NCI-H82 treated with DMSO at 0.1 percent for 48 hours (cell line): ENCODE data around the gene MPHOSPH8.
A peak's percentile ranks its signal among the peaks of the same experiment; 100 is the strongest.

Experiments
- DNase-seq: peaks from one replicate; lab custom pipeline; 2025; ENCODE audit not compliant: unreplicated experiment; lab: John Stamatoyannopoulos, UW

MPHOSPH8 gene, protein sequence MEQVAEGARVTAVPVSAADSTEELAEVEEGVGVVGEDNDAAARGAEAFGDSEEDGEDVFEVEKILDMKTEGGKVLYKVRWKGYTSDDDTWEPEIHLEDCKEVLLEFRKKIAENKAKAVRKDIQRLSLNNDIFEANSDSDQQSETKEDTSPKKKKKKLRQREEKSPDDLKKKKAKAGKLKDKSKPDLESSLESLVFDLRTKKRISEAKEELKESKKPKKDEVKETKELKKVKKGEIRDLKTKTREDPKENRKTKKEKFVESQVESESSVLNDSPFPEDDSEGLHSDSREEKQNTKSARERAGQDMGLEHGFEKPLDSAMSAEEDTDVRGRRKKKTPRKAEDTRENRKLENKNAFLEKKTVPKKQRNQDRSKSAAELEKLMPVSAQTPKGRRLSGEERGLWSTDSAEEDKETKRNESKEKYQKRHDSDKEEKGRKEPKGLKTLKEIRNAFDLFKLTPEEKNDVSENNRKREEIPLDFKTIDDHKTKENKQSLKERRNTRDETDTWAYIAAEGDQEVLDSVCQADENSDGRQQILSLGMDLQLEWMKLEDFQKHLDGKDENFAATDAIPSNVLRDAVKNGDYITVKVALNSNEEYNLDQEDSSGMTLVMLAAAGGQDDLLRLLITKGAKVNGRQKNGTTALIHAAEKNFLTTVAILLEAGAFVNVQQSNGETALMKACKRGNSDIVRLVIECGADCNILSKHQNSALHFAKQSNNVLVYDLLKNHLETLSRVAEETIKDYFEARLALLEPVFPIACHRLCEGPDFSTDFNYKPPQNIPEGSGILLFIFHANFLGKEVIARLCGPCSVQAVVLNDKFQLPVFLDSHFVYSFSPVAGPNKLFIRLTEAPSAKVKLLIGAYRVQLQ

DNA sequence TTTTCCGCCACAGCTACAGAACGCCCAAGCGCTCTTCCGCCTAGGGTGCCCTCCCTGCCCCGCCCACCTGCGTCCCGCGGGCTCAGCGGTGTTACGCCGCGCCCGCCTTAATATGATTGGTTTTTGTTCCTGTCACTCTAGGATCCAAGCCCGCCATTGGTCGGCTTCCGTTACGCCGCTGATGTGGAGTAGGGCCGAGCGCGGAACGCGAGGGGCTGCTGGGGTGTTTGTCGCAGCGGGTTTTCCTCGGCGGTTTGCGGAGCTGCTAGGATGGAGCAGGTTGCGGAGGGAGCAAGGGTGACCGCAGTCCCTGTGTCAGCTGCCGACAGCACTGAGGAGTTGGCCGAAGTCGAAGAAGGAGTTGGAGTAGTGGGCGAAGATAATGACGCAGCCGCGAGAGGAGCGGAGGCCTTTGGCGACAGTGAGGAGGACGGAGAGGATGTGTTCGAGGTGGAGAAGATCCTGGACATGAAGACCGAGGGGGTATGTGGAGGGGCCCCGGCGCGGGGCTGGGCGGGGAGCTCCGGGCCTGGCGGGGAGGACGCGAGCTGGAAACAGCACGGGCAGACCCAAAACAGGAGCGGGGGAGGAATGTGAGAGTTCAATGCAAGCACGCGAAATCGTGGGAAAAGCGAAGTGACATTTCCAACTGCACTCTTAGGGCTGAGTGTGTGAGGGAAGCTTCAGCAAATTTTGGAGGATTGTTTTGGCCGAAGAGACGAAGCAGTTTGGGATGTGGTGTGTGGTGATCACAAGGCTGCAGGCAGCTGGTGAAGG is at the start of gene MPHOSPH8:
Gene MPHOSPH8 (plus strand): TSS at position 181 of the 777 bp plus-strand sequence. CDS start 90 bp downstream, at position 271.
- DNase-seq: peak; percentile 96

DNA sequence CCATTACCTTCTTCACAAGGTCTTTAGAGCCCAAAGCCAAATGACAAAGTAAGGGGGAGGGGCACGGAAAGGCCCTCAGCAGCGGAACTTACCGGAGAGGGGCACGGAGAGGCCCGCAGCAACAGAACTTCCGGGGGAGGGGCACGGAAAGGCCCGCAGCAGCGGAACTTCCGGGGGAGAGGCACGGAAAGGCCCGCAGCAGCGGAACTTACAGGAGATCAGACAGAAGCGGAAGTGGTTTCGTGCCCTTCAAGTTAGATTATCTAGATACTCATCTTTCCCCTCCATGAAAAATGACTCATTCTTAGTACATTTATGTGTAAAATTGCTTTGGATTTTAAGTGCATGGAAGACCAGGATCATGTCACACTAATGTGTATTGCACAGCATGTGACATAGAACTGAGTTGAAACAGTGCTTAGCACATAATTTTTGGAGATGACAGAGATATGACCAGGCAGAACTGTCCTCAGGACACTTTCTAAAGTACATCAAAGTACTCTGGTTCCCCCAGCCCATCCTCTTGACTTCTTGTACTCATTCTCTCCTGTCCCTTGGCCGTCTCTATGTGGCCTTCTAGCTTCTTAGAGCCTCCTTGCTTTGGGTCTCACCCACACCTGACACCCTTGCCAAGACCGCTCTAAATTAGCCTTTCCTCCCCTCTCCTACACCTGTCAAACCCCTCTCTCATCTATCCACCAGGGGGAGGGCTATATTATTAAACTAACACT is 46.4 kb upstream of the MPHOSPH8 start:
- peak; percentile 58 for DNase-seq

DNA sequence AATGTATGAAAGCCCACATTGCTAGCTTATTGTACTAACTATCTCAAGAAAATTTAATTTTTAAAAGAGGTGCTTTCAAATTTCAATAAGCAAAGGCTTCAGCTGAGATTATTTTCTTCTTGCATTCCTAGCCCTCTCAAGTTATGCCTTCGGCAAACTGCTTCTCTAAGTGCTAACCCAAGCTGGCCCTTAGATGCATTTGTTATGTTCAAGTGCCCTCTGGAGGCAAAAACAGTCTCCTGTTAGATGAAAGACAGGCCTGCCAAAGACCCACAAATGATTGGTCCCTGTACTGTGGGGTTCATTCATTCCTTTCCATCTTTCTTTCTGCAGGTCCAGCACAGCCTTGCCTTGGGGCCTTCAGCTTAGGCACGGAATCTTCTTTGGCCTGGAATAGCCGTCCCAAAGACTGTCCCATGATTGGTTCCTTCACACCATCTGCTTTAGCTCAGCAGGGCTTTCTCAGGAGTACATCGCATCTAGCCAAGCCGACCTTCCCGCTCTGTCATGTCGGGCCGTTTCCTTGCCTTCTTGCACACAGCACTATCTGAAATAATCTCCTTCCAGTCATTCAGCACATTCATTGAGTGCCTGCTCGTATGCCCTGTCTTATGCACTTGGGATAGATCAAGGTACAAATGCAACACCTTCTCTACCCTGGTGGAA is 45.7 kb upstream of the MPHOSPH8 start:
- no peak for DNase-seq

DNA sequence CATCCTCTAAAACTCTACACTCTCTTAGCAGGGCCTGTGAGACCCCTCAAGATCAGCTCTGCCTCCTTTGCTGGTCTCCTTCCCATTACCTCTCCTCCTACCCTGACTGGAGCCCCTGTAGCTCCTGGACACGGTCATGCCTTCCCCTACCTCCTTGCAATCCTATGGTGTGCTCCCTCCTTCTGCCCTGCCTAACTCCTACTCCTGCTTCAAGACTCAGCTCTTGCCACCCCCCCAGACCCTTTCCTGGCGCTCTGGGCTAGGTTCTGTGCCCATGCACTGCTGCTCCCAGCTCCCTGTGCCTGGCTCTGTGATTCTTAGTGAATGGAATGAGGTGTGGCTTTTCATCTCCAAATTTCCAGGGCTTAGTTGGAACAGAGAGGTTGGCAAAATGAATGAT is 44.1 kb upstream of the MPHOSPH8 start:
- DNase-seq: no peak

DNA sequence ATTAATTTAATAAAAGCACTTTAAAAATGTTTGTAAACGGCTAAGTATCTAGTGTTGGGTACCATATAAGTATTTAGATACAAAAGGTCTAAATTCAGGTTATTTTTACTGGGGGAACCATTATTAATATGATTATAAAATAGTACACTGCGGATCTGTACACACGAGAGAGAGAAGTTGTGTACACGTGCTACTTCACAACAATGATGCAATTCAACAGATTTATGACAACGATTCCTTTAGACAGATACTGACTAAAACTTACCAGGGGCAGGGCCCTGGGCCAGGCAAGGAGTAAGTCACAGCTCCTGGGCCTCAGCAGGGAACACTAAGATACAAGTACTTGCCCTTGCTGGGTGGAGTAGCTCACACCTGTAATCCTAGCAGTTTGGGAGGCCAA is 43.0 kb upstream of the MPHOSPH8 start:
- DNase-seq: no peak

DNA sequence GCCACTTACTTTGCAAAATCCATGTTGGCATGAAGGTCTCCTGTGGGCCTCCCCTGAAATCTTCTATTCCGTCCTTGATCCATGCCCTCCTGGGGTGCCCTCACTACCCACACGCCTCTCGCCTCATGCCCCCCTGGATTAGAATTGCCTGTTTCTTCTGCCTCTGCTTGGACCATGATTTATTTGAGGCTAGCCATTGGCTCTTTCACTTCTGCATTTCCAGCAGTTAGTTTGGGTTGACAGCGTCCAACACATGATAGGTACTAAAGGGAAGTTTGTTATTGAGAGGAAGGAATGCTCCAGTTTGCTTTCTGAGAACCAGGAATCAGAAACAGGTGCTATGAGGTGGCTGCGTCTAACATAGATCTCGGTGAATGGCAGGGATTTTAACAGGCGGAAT is 41.6 kb upstream of the MPHOSPH8 start:
- DNase-seq: no peak

DNA sequence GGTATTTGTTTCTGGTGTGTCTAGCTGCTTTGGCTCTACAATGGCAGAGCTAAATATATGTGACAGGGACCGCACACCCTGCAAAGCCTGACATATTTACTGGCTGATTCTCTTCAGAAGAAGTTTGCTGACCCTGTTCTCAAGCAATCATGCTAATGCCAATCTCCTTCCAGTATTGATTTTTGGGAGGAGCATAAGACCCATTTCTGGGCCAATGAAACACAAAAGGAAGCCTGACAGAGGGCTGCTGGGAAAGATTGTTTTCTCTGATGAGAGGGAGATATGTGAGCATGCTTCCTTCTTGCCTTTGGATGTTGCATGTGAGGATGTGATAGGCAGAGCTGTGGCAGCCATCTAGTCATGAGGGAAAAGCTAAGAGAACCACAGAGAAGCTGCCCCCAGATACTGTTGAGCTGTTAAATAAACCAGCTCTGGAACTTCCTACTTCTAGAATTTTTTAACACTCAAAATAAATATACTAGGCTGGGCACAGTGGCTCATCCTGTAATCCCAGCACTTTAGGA is 40.7 kb upstream of the MPHOSPH8 start:
- DNase-seq: no peak

DNA sequence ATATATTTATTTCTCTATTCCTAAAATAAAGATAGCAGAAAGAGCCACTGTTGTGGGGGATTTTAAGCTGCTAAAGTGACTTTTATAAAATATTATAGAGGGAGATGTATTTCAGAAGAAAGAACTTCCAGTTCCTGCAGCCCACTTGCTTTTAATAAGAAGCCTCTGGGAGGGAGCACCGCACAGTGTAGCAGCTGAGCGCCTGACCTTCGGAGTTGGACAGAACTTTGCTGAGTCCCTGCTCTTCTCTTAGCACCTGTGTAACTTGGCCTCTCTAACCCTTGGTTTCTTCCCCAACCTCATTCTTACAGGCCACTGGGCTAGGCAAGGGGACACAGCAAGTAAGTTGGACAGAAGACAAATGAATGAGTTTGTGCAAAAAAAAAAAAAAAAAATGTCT is 37.4 kb upstream of the MPHOSPH8 start:
- no peak for DNase-seq

DNA sequence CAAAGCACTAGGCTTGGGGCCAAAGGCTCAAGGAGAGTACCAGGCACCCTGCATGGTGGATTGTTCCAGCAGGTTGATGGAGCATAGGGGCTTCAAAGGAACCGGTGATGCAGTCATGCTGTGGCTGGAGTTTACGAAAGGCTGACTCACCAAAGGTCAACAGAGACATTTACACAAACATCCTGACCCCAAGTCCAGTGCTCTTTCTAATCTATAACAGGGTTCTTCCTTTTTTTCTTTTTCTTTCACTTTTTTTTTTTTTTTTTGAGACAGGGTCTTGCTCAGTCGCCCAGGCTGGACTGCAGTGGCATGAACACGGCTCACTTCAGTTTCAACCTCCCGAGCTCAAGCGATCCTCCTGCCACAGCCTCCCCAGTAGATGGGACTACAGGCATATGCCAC is 36.5 kb upstream of the MPHOSPH8 start:
- DNase-seq: no peak

DNA sequence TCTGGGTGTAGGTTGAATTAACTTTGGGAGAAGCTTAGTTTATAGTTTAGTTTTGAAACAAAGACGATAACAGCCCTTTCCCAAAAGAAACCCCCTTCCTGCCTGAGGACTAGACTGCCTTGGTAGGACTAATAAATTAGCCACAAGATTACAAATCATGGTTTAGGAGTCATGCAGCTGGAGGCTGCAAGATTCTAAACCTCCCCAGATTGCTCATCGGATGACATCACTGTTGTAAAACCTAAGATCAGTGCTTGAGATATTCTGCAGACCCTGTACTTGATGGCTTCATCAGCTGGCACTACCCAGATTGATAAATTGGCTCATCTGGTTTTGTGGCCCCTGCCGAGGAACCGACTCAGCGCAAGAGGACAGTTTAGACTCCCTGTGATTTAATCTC is 35.9 kb upstream of the MPHOSPH8 start:
- DNase-seq: no peak

DNA sequence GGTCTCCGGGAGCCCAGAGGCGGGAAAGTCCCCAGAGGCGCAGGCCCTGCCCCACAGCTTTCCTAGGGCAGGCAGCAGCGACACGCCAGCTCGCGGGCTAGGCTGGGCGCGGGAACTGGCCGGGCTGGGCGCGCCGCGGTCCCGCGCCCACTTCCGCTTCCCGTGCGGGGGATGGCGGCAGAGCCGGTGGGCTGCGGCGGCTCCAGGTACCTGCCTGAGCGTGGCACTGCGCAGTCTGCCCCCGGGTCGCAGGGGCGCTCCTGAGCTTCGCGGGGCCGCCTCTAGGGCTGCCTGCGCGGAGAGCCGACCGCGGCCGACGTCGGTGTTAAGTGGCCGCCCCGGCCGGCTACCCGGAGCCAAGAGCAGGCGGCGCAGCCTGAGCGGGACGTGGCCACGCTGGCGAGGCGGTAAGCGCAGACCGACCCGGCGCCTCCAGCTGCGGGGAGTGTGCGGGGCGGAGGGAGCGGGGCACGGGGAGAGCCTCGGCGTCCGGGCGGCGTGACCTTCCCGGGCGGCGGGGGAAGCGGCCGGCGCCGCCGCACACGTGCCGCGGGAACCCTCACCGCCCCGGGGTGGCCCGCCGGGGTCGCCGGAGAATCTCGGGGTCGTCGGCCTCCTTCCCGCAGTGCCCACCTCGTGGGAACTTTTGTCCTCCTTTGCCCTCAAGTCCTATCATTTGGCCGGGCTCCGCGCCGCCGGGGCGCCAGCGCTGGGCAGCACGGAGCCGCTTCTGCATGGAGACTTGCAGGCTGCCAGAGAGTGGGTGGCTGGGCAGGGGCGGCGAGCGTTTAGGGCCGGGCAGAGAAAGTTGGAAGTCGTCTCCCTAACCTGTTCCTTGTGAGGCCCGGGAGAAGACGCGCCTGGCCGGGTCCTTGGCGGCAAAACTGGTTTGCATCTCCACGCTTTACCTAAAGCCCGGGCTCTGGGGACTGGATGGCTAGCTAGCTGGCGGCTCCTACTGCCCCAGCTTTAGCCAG is 31.4 kb upstream of the MPHOSPH8 start:
- DNase-seq: no peak

DNA sequence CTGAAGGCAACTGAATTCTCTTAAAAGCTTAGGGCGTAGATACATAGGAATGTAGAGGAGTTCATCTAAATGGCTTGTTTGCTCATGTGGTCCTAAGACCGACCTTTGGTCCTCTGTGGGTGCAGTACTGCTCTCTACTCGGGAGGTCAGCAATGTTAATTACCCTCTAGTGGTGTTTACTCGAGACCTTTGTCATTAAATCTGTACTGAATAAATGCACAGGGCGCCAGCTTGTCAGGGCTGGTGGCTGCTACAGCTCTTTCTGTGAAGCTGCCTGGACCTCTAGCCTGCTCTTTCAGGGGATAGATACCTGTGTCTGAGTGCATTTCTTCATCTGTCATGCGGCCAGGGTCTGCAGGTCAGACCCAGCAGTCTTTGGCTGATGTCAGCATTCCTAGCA is 29.2 kb upstream of the MPHOSPH8 start:
- no peak for DNase-seq

DNA sequence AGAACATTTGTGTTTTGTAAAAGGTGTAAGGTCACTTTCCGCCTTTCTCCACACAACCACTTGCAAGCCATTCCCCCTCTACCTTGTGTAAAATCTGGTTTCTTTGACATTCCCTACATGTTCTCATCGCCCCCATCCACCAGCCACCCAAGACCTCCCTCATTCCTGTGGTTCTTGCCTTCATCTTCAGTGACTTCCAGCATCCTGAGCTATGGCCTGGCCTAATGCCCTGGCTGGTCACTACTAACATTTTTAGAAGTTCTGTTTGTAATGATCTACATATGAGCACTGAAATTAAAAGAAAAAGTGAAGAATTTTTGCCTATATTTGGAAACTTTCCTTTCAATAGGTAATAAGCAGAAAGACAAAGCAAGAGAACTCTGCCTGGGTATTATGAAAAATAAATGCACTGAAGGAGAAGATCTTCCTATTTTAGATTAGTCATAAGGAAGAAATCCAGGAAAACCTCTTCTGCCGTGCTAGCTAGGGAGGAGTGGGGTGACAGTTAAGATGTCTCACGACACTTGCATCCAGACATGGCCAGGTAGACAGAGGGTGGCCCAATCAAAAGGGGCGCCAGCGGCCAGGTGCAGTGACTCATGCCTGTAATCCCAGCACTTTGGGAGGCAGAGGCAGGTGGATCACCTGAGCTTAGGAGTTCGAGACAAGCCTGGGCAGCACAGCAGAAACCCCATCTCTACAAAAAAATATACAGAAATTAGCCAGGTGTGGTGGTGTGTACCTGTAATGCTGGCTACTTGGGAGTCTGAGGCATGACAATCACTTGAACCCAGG is 28.1 kb upstream of the MPHOSPH8 start:
- DNase-seq: no peak

DNA sequence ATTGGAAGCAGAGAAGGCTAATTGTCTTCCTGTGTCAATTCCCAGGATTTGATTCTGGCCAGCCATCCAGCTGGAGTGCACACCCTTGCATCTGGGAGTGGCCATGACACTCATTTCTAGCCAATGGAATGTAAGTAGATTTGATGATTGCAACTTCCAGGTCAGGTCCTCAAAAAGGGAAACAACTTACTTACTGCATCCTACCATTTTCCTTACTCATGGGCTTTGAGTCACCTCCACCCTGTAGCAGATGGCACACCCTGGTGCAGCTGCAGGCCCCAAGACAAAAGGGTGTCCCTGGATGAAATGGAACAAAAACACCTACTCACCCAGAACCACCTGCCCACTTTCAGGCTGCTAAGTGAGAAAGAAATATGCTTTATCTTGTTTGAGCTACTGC is 27.3 kb upstream of the MPHOSPH8 start:
- DNase-seq: no peak

DNA sequence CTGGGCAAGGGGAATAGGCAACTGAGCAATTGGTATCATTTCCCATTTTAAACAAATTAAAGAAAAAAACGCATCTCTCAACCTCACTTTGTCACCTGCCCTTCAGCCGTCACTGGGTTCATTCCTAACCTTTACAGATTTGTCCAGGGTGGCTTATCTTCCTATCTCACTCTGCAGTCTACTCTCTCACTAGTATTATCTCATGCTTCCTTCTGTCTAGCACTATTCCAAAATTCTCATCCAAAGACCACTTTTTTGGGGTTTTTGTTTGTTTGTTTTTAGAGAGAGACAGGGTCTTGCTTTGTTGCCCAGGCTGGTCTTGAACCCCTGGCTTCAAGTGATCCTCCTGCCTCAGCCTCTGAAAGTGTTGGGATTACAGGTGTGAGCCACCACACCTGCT is 26.7 kb upstream of the MPHOSPH8 start:
- no peak for DNase-seq

DNA sequence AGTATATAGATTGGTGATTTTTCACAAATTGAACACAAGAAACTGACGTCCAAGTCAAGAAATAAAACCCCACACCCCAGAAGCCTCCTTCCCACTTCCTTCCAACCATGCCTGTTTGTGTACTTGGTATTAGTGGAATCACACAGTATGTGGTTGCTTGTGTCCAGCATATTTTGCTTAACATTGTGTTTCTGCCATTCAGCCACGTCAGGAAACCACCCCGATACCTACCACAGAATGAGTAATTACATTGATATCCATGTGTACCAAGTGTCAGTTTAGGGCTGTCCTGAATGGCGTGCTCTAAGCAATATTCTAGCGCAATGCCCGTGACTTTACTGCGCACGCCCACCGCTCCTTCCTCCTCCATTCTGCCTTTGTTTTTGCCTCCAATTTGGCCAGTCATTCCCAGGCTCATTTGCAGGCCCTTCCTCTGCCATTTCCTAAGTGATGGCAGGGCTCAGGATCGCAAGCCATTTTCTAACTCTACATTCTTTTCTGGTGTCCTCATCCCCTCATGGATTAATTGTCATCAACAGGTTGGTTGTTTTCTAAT is 25.9 kb upstream of the MPHOSPH8 start:
- DNase-seq: no peak

DNA sequence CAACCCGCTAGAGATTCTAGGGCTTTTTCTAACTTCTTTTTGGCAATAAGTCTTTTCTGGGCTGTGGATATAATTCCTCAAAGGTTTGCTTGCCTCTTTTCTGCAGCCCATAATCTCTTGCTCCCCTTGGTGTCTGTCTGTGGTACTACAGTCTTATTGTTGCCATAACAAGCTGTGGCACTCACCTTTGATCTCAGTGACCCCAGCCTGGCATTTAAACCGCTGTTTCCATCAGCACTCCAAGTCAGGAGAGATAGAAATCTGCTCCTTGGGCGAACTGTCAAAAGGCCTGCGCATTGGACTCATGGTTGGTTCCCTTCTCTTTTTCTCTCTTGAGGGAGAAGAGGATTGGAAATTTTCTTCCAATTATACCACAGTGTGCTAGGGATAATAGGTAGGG is 14.5 kb upstream of the MPHOSPH8 start:
- peak; percentile 35 for DNase-seq

DNA sequence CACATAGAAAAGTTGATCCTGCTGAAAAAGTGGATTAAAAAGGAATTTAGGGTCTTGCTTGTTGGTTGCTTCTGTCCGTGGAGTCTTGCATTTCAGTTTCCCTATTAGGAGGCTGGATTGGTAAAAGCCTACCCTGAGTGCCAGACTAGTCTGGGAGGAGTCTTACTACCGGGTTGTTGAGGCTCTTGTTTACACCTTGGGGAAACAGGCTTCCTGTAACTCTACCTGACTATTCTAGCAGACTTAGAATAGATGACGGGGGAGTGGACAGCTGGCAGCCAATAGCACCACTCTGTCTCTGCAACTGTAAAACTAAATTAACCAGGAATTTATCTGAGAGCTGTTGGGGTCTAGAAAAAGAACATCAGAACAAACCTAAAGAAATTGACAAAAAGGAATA is 11.3 kb upstream of the MPHOSPH8 start:
- DNase-seq: peak; percentile 29
